HG02938 (cell line): ENCODE data around the gene RMRP.
A peak's percentile ranks its signal among the peaks of the same experiment; 100 is the strongest.
"Not testable (repeated sequence)": the region's sequence is repeated elsewhere in the genome, so short reads cannot be mapped to it uniquely, and the experiment has no call there.

Source experiments
- ATAC-seq: cut with Tn5 transposase; IDR thresholded peaks from one replicate; pipeline ENCODE4 v1.9.1; 2021; ENCODE audit warnings: mild to moderate bottlenecking, moderate library complexity; ENCODE audit not compliant: unreplicated experiment

The RMRP gene

GRCh38 chr9:35646533-35647265 is 11.1 kb downstream of the RMRP start:
- peak; percentile 78 for ATAC-seq

GRCh38 chr9:35646153-35646532 is 11.7 kb downstream of the RMRP start:
- no peak for ATAC-seq

- not testable (repeated sequence) for ATAC-seq
These were observed 12.1 kb downstream of the RMRP start for GRCh38 chr9:35645736-35646135.

GRCh38 chr9:35643046-35643445 is 14.8 kb downstream of the RMRP start:
- no peak for ATAC-seq

- not testable (repeated sequence) for ATAC-seq
These were observed 16.3 kb downstream of the RMRP start for GRCh38 chr9:35641478-35641877.

GRCh38 chr9:35640431-35640830 is 17.4 kb downstream of the RMRP start:
- ATAC-seq = not testable (repeated sequence)

GRCh38 chr9:35639631-35640030 is 18.2 kb downstream of the RMRP start:
- no peak for ATAC-seq

- not testable (repeated sequence) for ATAC-seq
These were observed 18.6 kb downstream of the RMRP start for GRCh38 chr9:35639225-35639624.

GRCh38 chr9:35638751-35639150 is 19.1 kb downstream of the RMRP start:
- ATAC-seq = not testable (repeated sequence)

GRCh38 chr9:35637427-35637955 is 20.3 kb downstream of the RMRP start:
- ATAC-seq = not testable (repeated sequence)

GRCh38 chr9:35636877-35637246 is 21.0 kb downstream of the RMRP start:
- ATAC-seq = not testable (repeated sequence)

- no peak for ATAC-seq
These were observed 21.5 kb downstream of the RMRP start for GRCh38 chr9:35636135-35636876.

GRCh38 chr9:35635730-35636129 is 22.1 kb downstream of the RMRP start:
- ATAC-seq = no peak

GRCh38 chr9:35629597-35629996 is 28.2 kb downstream of the RMRP start:
- ATAC-seq = no peak

- no peak for ATAC-seq
These were observed 29.3 kb downstream of the RMRP start for GRCh38 chr9:35628389-35628991.

- ATAC-seq = no peak
These were observed 30.2 kb downstream of the RMRP start for GRCh38 chr9:35627575-35627974.

GRCh38 chr9:35619800-35620158 is 38.0 kb downstream of the RMRP start:
- ATAC-seq = peak; percentile 58

- peak; percentile 31 for ATAC-seq
These were observed 38.7 kb downstream of the RMRP start for GRCh38 chr9:35618854-35619799.

- ATAC-seq = no peak
These were observed 39.5 kb downstream of the RMRP start, which contains the start of gene CD72 for GRCh38 chr9:35618325-35618727. TSS of gene CD72 (minus strand) at chr9:35618413. CDS start at chr9:35618303, 110 bp downstream.

- no peak for ATAC-seq
These were observed 40.3 kb downstream of the RMRP start for GRCh38 chr9:35617548-35617947.
